ENCODE measurements around the gene LRMDA.

The LRMDA gene

GRCh38 chr10:75622503-75622902, 191.1 kb downstream of the LRMDA start:
- TF ChIP-seq CTCF (conservative IDR thresholded peaks at IDR 0.05) = no peak
- no peak overlapping the region for H3K27ac ChIP-seq

GRCh38 chr10:75623310-75624093, 192.1 kb downstream of the LRMDA start:
- H3K27ac ChIP-seq = no peak overlapping the region
- no peak for TF ChIP-seq CTCF (conservative IDR thresholded peaks at IDR 0.05)

GRCh38 chr10:75624638-75625037, 193.2 kb downstream of the LRMDA start:
- no peak overlapping the region for H3K27ac ChIP-seq
- TF ChIP-seq CTCF (conservative IDR thresholded peaks at IDR 0.05) = no peak

GRCh38 chr10:75630746-75631145, 199.3 kb downstream of the LRMDA start:
- H3K27ac ChIP-seq = no peak overlapping the region
- no peak for TF ChIP-seq CTCF (conservative IDR thresholded peaks at IDR 0.05)

- no peak for TF ChIP-seq CTCF (conservative IDR thresholded peaks at IDR 0.05)
- H3K27ac ChIP-seq = no peak overlapping the region
Observed at GRCh38 chr10:75632805-75633462, 201.5 kb downstream of the LRMDA start.

- TF ChIP-seq CTCF (conservative IDR thresholded peaks at IDR 0.05) = no peak
- H3K27ac ChIP-seq = no peak overlapping the region
Observed at GRCh38 chr10:75633568-75633967, 202.1 kb downstream of the LRMDA start.

- no peak overlapping the region for H3K27ac ChIP-seq
- no peak for TF ChIP-seq CTCF (conservative IDR thresholded peaks at IDR 0.05)
Observed at GRCh38 chr10:75634947-75635346, 203.5 kb downstream of the LRMDA start.

Measured in VCaP (cell line).